GM23338 (cell line): ENCODE measurements around the gene TRIM38. TPM values are rescaled to one million over a fixed set of nuclear protein-coding genes. Genes with fewer than 3 reads are reported as not detected.

ENCODE experiments used
- ATAC-seq: fragments of 200-7000 bp; cut with Tn5 transposase; 3 replicates; pipeline ENCODE4 v1.9.1; 2020
- DNase-seq: peaks from one replicate; pipeline ENCODE4 v3.0.0-alpha.2; 2015; ENCODE audit warnings: low spot score
- H2AFZ ChIP-seq: fragments of 200-600 bp; sonication (generic); 2 replicates; pipeline ENCODE4 v1.8.0; 2016; ENCODE audit warnings: antibody characterized with exemption, mild to moderate bottlenecking, moderate library complexity
- H3F3A ChIP-seq: fragments of 200-600 bp; sonication (generic); replicated peaks from 2 replicates; pipeline ENCODE4 v1.8.0; 2017; ENCODE audit warnings: antibody characterized with exemption, mixed run types, low read depth
- H3K27ac ChIP-seq: fragments of 200-600 bp; sonication (generic); 2 replicates; pipeline ENCODE4 v1.6.1; 2016; ENCODE audit warnings: low read depth
- H3K27me3 ChIP-seq: fragments of 200-600 bp; sonication (generic); 2 replicates; pipeline ENCODE4 v1.8.0; 2016; ENCODE audit warnings: mild to moderate bottlenecking, mixed run types, moderate library complexity; ENCODE audit not compliant: insufficient read depth
- H3K36me3 ChIP-seq: fragments of 200-600 bp; sonication (generic); 2 replicates; pipeline ENCODE4 v1.8.0; 2016; ENCODE audit warnings: mild to moderate bottlenecking; ENCODE audit not compliant: insufficient read depth
- H3K4me1 ChIP-seq: fragments of 200-600 bp; sonication (generic); 2 replicates; pipeline ENCODE4 v1.8.0; 2016; ENCODE audit warnings: mild to moderate bottlenecking, moderate library complexity; ENCODE audit not compliant: insufficient read depth
- H3K4me2 ChIP-seq: fragments of 200-600 bp; sonication (generic); 2 replicates; pipeline ENCODE4 v1.7.1; 2017; ENCODE audit warnings: mixed run types
- H3K4me3 ChIP-seq: fragments of 200-600 bp; sonication (generic); 2 replicates; pipeline ENCODE4 v1.6.1; 2016; ENCODE audit warnings: mixed run types
- H3K79me2 ChIP-seq: fragments of 200-600 bp; sonication (generic); replicated peaks from 2 replicates; pipeline ENCODE4 v1.8.0; 2017; ENCODE audit warnings: mild to moderate bottlenecking; ENCODE audit not compliant: insufficient read depth
- H3K9me2 ChIP-seq: fragments of 200-600 bp; sonication (generic); 2 replicates; pipeline ENCODE4 v1.8.0; 2017; ENCODE audit not compliant: insufficient read depth
- H4K20me1 ChIP-seq: fragments of 200-600 bp; sonication (generic); replicated peaks from 2 replicates; pipeline ENCODE4 v1.8.0; 2017; ENCODE audit warnings: mild to moderate bottlenecking; ENCODE audit not compliant: insufficient read depth
- H3K27ac Mint-ChIP-seq: 2 replicates; pipeline ENCODE4 v1.8.0; 2020; ENCODE audit warnings: inconsistent platforms, mild to moderate bottlenecking, moderate library complexity, mixed read lengths
- H3K27me3 Mint-ChIP-seq: 3 replicates; pipeline ENCODE4 v1.8.0; 2022; ENCODE audit warnings: low read depth, mild to moderate bottlenecking, moderate library complexity, mixed read lengths, inconsistent platforms; ENCODE audit not compliant: insufficient read depth, poor library complexity
- H3K36me3 Mint-ChIP-seq: 3 replicates; pipeline ENCODE4 v1.8.0; 2021; ENCODE audit warnings: low read depth, mild to moderate bottlenecking, inconsistent platforms, moderate library complexity, mixed read lengths
- H3K4me1 Mint-ChIP-seq: 3 replicates; pipeline ENCODE4 v1.8.0; 2020; ENCODE audit warnings: mild to moderate bottlenecking, inconsistent platforms, mixed read lengths
- H3K4me3 Mint-ChIP-seq: 3 replicates; pipeline ENCODE4 v1.8.0; 2021; ENCODE audit warnings: moderate library complexity, mild to moderate bottlenecking, inconsistent platforms, mixed read lengths
- H3K9me3 Mint-ChIP-seq: 3 replicates; pipeline ENCODE4 v1.8.0; 2020; ENCODE audit warnings: moderate library complexity, mild to moderate bottlenecking, inconsistent platforms, mixed read lengths
- CREB1 ChIP-seq: fragments of 250-450 bp; sonication (Bioruptor Pico); IDR thresholded peaks from 2 replicates; pipeline ENCODE4 v1.5.0; 2020; ENCODE audit warnings: low read depth, mild to moderate bottlenecking, moderate library complexity
- CTCF ChIP-seq, 2 experiments: fragments of 200-600 bp in 1 of 2; sonication (generic) in 1 of 2; conservative IDR thresholded peaks; 2 replicates each; pipeline versions ENCODE4 v1.5.1 to v1.6.1; 2016 to 2017; ENCODE audit warnings: antibody characterized with exemption in 2 of 2, low read depth in 2 of 2, mild to moderate bottlenecking in 2 of 2, moderate library complexity in 1 of 2
- EZH2 ChIP-seq: fragments of 200-600 bp; sonication (generic); IDR thresholded peaks from one replicate; pipeline ENCODE4 v1.8.0; 2017; ENCODE audit warnings: antibody characterized with exemption, mild to moderate bottlenecking, low read depth; ENCODE audit not compliant: unreplicated experiment
- NANOG ChIP-seq: IDR thresholded peaks from 2 replicates; pipeline ENCODE4 v1.6.1; 2016; ENCODE audit warnings: antibody characterized with exemption, borderline replicate concordance
- REST ChIP-seq: IDR thresholded peaks from one replicate; pipeline ENCODE4 v1.6.1; 2018; ENCODE audit warnings: antibody characterized with exemption; ENCODE audit not compliant: unreplicated experiment
- ZNF462 ChIP-seq: fragments of 250-450 bp; sonication (Bioruptor Pico); IDR thresholded peaks from 2 replicates; pipeline ENCODE4 v1.5.0; 2020; ENCODE audit warnings: mild to moderate bottlenecking, moderate library complexity
- polyA plus RNA-seq: library from polyadenylated mRNA; unstranded; fragments of >200 nt; fragmentation: Nextera tagmentation; extraction: Ambion mirVana; gene quantifications from 2 replicates; pipeline ENCODE4 v1.2.1, GENCODE V29; 2016
- total RNA-seq: library from RNA; depleted of rRNA; stranded (reverse); fragments of >200 nt; shearing (Covaris generic); gene quantifications from 2 replicates; pipeline ENCODE4 v1.2.3, GENCODE V29; 2014

TRIM38 gene
- total and polyA plus RNA-seq, 2 experiments from 2014 or later, result 0.66 to 0.82 TPM

- Mint-ChIP-seq H3K27me3 (peaks cover 5% of the 10 kb centered on the region), H3K36me3 (peaks cover 31% of the 10 kb centered on the region), H3K27ac (no peak overlapping the region), H3K4me3 (no peak overlapping the region), H3K9me3 (no peaks in the 10 kb centered on the region), H3K4me1 (peaks cover 12% of the 10 kb centered on the region)
- Histone ChIP-seq H3K4me2 (no peak overlapping the region), H3K4me3 (no peak overlapping the region), H2AFZ (no peak overlapping the region), H3K9me2 (peaks cover 12% of the 10 kb centered on the region; the same call in 1 of the 2 replicates), H4K20me1 (no peaks in the 10 kb centered on the region), H3K27ac (no peak overlapping the region), H3K36me3 (no peaks in the 10 kb centered on the region; the same call in 1 of the 2 replicates), H3F3A (no peaks in the 10 kb centered on the region), H3K27me3 (peaks cover 9% of the 10 kb centered on the region; the same call in 1 of the 2 replicates), H3K4me1 (peaks cover 23% of the 10 kb centered on the region), H3K79me2 (no peaks in the 10 kb centered on the region)
- TF ChIP-seq EZH2 (no peak), ZNF462 (CRISPR knock-in tag) (no peak), CREB1 (CRISPR knock-in tag) (no peak), NANOG (no peak), REST (no peak), CTCF (conservative IDR thresholded peaks at IDR 0.05; ENCODE audit: low read depth in 2 of 2) (no peak)
- DNase-seq, result no peak
- no peak for ATAC-seq
These were observed 8.7 kb downstream of the TRIM38 start for GRCh38 chr6:25971187-25971821.
